Measurements from ENCODE around the gene ARHGEF4. TPM values are rescaled to one million over a fixed set of nuclear protein-coding genes. Genes with fewer than 3 reads are reported as not detected.

ARHGEF4 gene
- total and polyA plus RNA-seq, 2 donors from 2014 or later, result 0.90 to 0.94 TPM

- intact Hi-C loops (cut with DNase I), result no loop called here
- no peak for DNase-seq
- Histone ChIP-seq H3K36me3 (ENCODE audit: control insufficient read depth in 2 of 3, insufficient read depth in 3 of 3, low read length in 3 of 3) (no peaks in the 10 kb centered on the region), H3K9ac (ENCODE audit: low read length in 3 of 3) (no peak overlapping the region), H3K27ac (ENCODE audit: low read depth in 2 of 2, low read length in 2 of 2) (no peak overlapping the region), H3K4me1 (ENCODE audit: control insufficient read depth in 2 of 3, insufficient read depth in 2 of 3, low read depth in 1 of 3, low read length in 3 of 3) (no peaks in the 10 kb centered on the region), H3K9me3 (ENCODE audit: control insufficient read depth in 2 of 3, insufficient read depth in 1 of 3, low read length in 3 of 3) (peaks cover 0 to 9% (median 0%) of the 10 kb centered on the region in 3 donors), H3K27me3 (ENCODE audit: control insufficient read depth, insufficient read depth, low read length) (no peaks in the 10 kb centered on the region), H3K4me3 (ENCODE audit: low read length in 3 of 3) (no peak overlapping the region)
- no peak for TF ChIP-seq CTCF (IDR thresholded peaks at IDR 0.05; ENCODE audit: borderline replicate concordance, extremely low read depth, insufficient read depth)
- FAIRE-seq, result no peak
Measured at GRCh38 chr2:130928385-130928784, 91.7 kb downstream of the ARHGEF4 start.

GRCh38 chr2:130930740-130931659 lies 94.3 kb downstream of the ARHGEF4 start:
- no peak for TF ChIP-seq CTCF (IDR thresholded peaks at IDR 0.05; ENCODE audit: borderline replicate concordance, extremely low read depth, insufficient read depth)
- Histone ChIP-seq H3K9ac (ENCODE audit: low read length in 3 of 3) (no peak overlapping the region), H3K27me3 (ENCODE audit: control insufficient read depth, insufficient read depth, low read length) (no peaks in the 10 kb centered on the region), H3K36me3 (ENCODE audit: control insufficient read depth in 2 of 3, insufficient read depth in 3 of 3, low read length in 3 of 3) (no peaks in the 10 kb centered on the region), H3K27ac (ENCODE audit: low read depth in 2 of 2, low read length in 2 of 2) (no peak overlapping the region), H3K9me3 (ENCODE audit: control insufficient read depth in 2 of 3, insufficient read depth in 1 of 3, low read length in 3 of 3) (peaks cover 0 to 9% (median 0%) of the 10 kb centered on the region in 3 donors), H3K4me1 (ENCODE audit: control insufficient read depth in 2 of 3, insufficient read depth in 2 of 3, low read depth in 1 of 3, low read length in 3 of 3) (no peaks in the 10 kb centered on the region), H3K4me3 (ENCODE audit: low read length in 3 of 3) (no peak overlapping the region)
- no peak for DNase-seq
- no peak for FAIRE-seq
- intact Hi-C loops (cut with DNase I), result no loop called here

GRCh38 chr2:130933501-130933900 lies 96.8 kb downstream of the ARHGEF4 start:
- H3K27ac ChIP-seq (ENCODE audit: low read depth in 2 of 2, low read length in 2 of 2), result no peak overlapping the region
- FAIRE-seq (no peak), DNase-seq (no peak)
- H3K36me3 ChIP-seq (ENCODE audit: control insufficient read depth in 2 of 3, insufficient read depth in 3 of 3, low read length in 3 of 3), result no peaks in the 10 kb centered on the region
- intact Hi-C loops (cut with DNase I), result no loop called here
- H3K4me3 ChIP-seq (ENCODE audit: low read length in 3 of 3), result no peak overlapping the region
- no peaks in the 10 kb centered on the region for H3K9me3 ChIP-seq (ENCODE audit: control insufficient read depth in 2 of 3, insufficient read depth in 1 of 3, low read length in 3 of 3)
- no peaks in the 10 kb centered on the region for H3K4me1 ChIP-seq (ENCODE audit: control insufficient read depth in 2 of 3, insufficient read depth in 2 of 3, low read depth in 1 of 3, low read length in 3 of 3)
- TF ChIP-seq CTCF (IDR thresholded peaks at IDR 0.05; ENCODE audit: borderline replicate concordance, extremely low read depth, insufficient read depth), result no peak
- no peaks in the 10 kb centered on the region for H3K27me3 ChIP-seq (ENCODE audit: control insufficient read depth, insufficient read depth, low read length)
- no peak overlapping the region for H3K9ac ChIP-seq (ENCODE audit: low read length in 3 of 3)

Data from kidney (tissue), 14 donors.